SK-N-SH treated with all-trans-retinoic acid at 6 μM for 48 hours (cell line): Measurements from ENCODE around the gene OR52A5.

Experiments used
- ATAC-seq: fragments of 200-7000 bp; cut with Tn5 transposase; 3 replicates; pipeline ENCODE4 v1.9.1; 2020; ENCODE audit warnings: mild to moderate bottlenecking, moderate library complexity
- ARNTL ChIP-seq: fragments of 450-650 bp; formaldehyde crosslinking; IDR thresholded peaks from 2 replicates; pipeline ENCODE4 v1.5.0; 2020; ENCODE audit warnings: low read depth, mild to moderate bottlenecking, moderate library complexity, borderline replicate concordance
- BACH2 ChIP-seq: fragments of 250-450 bp; sonication (Bioruptor Pico); IDR thresholded peaks from 2 replicates; pipeline ENCODE4 v1.9.0; 2021; ENCODE audit warnings: mild to moderate bottlenecking, borderline replicate concordance
- CSDC2 ChIP-seq: fragments of 250-450 bp; sonication (Bioruptor Pico); IDR thresholded peaks from 2 replicates; pipeline ENCODE4 v1.5.0; 2020; ENCODE audit warnings: mild to moderate bottlenecking, moderate library complexity
- GLIS3 ChIP-seq: fragments of 250-450 bp; sonication (Bioruptor Pico); IDR thresholded peaks from 2 replicates; pipeline ENCODE4 v1.5.0; 2020; ENCODE audit warnings: mild to moderate bottlenecking, moderate library complexity
- OSR1 ChIP-seq: fragments of 250-450 bp; sonication (Bioruptor Pico); IDR thresholded peaks from 2 replicates; pipeline ENCODE4 v1.8.0; 2022; ENCODE audit warnings: moderate library complexity, mild to moderate bottlenecking, inconsistent platforms
- RARB ChIP-seq: fragments of 250-450 bp; sonication (Bioruptor Pico); IDR thresholded peaks from 2 replicates; pipeline ENCODE4 v1.8.0; 2021; ENCODE audit warnings: mild to moderate bottlenecking, moderate library complexity
- SNAI2 ChIP-seq: fragments of 250-450 bp; sonication (Bioruptor Pico); IDR thresholded peaks from 2 replicates; pipeline ENCODE4 v1.5.0; 2020; ENCODE audit warnings: mild to moderate bottlenecking, moderate library complexity
- TCF4 ChIP-seq: fragments of 250-450 bp; sonication (Bioruptor Pico); IDR thresholded peaks from 2 replicates; pipeline ENCODE4 v1.8.0; 2021; ENCODE audit warnings: mild to moderate bottlenecking, moderate library complexity, borderline replicate concordance
- TOX ChIP-seq: fragments of 250-450 bp; sonication (Bioruptor Pico); IDR thresholded peaks from 2 replicates; pipeline ENCODE4 v1.8.0; 2021; ENCODE audit warnings: mild to moderate bottlenecking, moderate library complexity, borderline replicate concordance
- ZC3H10 ChIP-seq: fragments of 250-450 bp; sonication (Bioruptor Pico); IDR thresholded peaks from 2 replicates; pipeline ENCODE4 v1.5.1; 2021; ENCODE audit warnings: mild to moderate bottlenecking, moderate library complexity
- ZFP3 ChIP-seq: fragments of 250-450 bp; sonication (Bioruptor Pico); IDR thresholded peaks from 2 replicates; pipeline ENCODE4 v1.5.0; 2020; ENCODE audit warnings: mild to moderate bottlenecking, moderate library complexity
- ZFP30 ChIP-seq: fragments of 450-650 bp; formaldehyde crosslinking; IDR thresholded peaks from 2 replicates; pipeline ENCODE4 v1.5.0; 2022; ENCODE audit warnings: mild to moderate bottlenecking, moderate library complexity
- ZNF565 ChIP-seq: fragments of 450-650 bp; formaldehyde crosslinking; conservative IDR thresholded peaks from 2 replicates; pipeline ENCODE4 v1.5.0; 2020; ENCODE audit warnings: low read depth, mild to moderate bottlenecking, moderate library complexity
- ZNF70 ChIP-seq: fragments of 450-650 bp; formaldehyde crosslinking; IDR thresholded peaks from 2 replicates; pipeline ENCODE4 v1.5.0; 2020; ENCODE audit warnings: mild to moderate bottlenecking, moderate library complexity
- ZNF8 ChIP-seq: fragments of 450-650 bp; formaldehyde crosslinking; IDR thresholded peaks from 2 replicates; pipeline ENCODE4 v1.5.0; 2020; ENCODE audit warnings: mild to moderate bottlenecking, moderate library complexity
- TF ChIP-seq, protein P1 (sequence below): fragments of 250-450 bp; sonication (Bioruptor Pico); IDR thresholded peaks from 2 replicates; pipeline ENCODE4 v1.5.1; 2021; ENCODE audit warnings: mild to moderate bottlenecking, moderate library complexity
- TF ChIP-seq, protein P2 (sequence below): fragments of 250-450 bp; sonication (Bioruptor Pico); IDR thresholded peaks from 2 replicates; pipeline ENCODE4 v1.8.0; 2020; ENCODE audit warnings: mild to moderate bottlenecking, moderate library complexity, borderline replicate concordance
- TF ChIP-seq, protein P3 (sequence below): fragments of 250-450 bp; sonication (Bioruptor Pico); IDR thresholded peaks from 2 replicates; pipeline ENCODE4 v1.5.0; 2020; ENCODE audit warnings: mild to moderate bottlenecking, moderate library complexity
- TF ChIP-seq, protein P4 (sequence below): fragments of 250-450 bp; sonication (Bioruptor Pico); IDR thresholded peaks from 2 replicates; pipeline ENCODE4 v1.8.0; 2021; ENCODE audit warnings: low read depth, mild to moderate bottlenecking, moderate library complexity, borderline replicate concordance
- TF ChIP-seq, protein P5 (sequence below): fragments of 250-450 bp; sonication (Bioruptor Pico); IDR thresholded peaks from 2 replicates; pipeline ENCODE4 v1.5.1; 2020; ENCODE audit warnings: low read depth, mild to moderate bottlenecking, moderate library complexity

Gene OR52A5

DNA sequence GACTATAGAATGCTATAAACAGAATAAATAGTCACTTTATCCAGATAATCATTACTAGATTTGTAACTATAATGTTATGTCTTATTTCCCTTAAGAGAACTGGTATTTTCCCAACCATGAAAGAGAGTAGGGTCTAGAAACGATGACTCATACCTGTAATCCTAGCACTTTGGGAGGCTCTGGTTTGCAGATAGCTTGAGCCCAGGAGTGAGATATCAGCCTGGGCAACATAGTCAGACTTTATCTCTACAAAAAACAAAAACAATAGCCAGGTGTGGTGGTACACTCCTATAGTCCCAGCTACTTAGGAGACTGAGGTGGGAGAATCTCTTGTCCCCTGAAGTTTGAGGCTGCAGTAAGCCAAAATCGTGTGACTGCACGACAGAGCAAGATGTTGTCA lies 30.9 kb downstream of the OR52A5 start:
- TF ChIP-seq RARB (CRISPR knock-in tag), result no peak
- TF ChIP-seq, protein P1, sequence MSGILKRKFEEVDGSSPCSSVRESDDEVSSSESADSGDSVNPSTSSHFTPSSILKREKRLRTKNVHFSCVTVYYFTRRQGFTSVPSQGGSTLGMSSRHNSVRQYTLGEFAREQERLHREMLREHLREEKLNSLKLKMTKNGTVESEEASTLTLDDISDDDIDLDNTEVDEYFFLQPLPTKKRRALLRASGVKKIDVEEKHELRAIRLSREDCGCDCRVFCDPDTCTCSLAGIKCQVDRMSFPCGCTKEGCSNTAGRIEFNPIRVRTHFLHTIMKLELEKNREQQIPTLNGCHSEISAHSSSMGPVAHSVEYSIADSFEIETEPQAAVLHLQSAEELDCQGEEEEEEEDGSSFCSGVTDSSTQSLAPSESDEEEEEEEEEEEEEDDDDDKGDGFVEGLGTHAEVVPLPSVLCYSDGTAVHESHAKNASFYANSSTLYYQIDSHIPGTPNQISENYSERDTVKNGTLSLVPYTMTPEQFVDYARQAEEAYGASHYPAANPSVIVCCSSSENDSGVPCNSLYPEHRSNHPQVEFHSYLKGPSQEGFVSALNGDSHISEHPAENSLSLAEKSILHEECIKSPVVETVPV (CRISPR knock-in tag), result no peak
- TF ChIP-seq ZFP3 (CRISPR knock-in tag), result no peak
- no peak for TF ChIP-seq ZNF8 (CRISPR knock-in tag)
- no peak for TF ChIP-seq TOX
- TF ChIP-seq GLIS3 (CRISPR knock-in tag), result no peak
- TF ChIP-seq OSR1 (CRISPR knock-in tag), result no peak
- TF ChIP-seq TCF4, result no peak
- no peak for TF ChIP-seq ZNF565 (CRISPR knock-in tag)
- TF ChIP-seq BACH2, result no peak
- TF ChIP-seq ZFP30 (CRISPR knock-in tag), result no peak
- TF ChIP-seq ZNF70, result no peak
- no peak for ATAC-seq

DNA sequence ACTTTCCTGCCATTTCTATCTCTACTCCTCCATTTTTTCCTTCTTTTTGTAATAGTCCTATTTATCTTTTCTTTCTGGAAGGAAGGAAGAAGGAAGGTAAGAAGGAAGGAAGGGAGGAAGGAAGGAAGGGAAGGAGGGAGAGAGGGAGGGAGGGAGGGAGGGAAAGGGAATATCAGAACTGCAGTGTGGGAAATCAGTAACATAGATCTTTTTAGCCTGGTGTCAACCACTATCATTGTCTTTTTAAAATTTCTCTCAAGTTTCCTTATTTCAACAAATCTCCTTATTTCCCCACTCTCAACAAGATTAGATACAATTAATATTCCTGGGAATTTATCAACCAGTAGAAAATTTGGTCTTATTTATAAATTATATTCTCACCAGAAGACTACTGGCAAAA lies 35.1 kb downstream of the OR52A5 start:
- no peak for TF ChIP-seq TOX
- TF ChIP-seq, protein P2, sequence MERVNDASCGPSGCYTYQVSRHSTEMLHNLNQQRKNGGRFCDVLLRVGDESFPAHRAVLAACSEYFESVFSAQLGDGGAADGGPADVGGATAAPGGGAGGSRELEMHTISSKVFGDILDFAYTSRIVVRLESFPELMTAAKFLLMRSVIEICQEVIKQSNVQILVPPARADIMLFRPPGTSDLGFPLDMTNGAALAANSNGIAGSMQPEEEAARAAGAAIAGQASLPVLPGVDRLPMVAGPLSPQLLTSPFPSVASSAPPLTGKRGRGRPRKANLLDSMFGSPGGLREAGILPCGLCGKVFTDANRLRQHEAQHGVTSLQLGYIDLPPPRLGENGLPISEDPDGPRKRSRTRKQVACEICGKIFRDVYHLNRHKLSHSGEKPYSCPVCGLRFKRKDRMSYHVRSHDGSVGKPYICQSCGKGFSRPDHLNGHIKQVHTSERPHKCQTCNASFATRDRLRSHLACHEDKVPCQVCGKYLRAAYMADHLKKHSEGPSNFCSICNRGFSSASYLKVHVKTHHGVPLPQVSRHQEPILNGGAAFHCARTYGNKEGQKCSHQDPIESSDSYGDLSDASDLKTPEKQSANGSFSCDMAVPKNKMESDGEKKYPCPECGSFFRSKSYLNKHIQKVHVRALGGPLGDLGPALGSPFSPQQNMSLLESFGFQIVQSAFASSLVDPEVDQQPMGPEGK, result no peak

DNA sequence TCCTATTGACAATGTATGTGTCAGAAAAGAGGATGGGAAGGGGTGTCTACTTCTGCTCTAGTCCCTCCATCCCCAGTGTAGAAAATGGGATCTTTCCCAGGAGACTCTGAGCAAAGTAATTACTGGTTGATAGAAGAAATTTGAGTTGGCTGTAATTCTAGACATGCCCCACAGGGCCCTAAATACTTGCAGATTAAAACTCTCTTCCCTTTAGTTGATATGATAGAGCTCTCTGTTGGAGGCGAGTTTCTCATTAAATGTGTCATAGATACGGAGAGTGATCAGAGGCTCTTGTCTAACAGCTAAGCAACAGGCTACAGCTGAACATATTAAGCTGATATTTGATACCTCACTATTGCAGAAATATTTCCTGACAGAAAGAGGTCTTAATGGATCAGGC lies 35.9 kb downstream of the OR52A5 start:
- TF ChIP-seq ZNF565 (CRISPR knock-in tag) (no peak), CSDC2 (CRISPR knock-in tag) (no peak), TCF4 (no peak), ZC3H10 (CRISPR knock-in tag) (no peak), BACH2 (no peak), ZNF8 (CRISPR knock-in tag) (no peak), OSR1 (CRISPR knock-in tag) (no peak), GLIS3 (CRISPR knock-in tag) (no peak), ARNTL (CRISPR knock-in tag) (no peak), ZFP3 (CRISPR knock-in tag) (no peak), SNAI2 (CRISPR knock-in tag) (no peak)
- TF ChIP-seq, protein P1 (CRISPR knock-in tag), result no peak
- TF ChIP-seq, protein P3, sequence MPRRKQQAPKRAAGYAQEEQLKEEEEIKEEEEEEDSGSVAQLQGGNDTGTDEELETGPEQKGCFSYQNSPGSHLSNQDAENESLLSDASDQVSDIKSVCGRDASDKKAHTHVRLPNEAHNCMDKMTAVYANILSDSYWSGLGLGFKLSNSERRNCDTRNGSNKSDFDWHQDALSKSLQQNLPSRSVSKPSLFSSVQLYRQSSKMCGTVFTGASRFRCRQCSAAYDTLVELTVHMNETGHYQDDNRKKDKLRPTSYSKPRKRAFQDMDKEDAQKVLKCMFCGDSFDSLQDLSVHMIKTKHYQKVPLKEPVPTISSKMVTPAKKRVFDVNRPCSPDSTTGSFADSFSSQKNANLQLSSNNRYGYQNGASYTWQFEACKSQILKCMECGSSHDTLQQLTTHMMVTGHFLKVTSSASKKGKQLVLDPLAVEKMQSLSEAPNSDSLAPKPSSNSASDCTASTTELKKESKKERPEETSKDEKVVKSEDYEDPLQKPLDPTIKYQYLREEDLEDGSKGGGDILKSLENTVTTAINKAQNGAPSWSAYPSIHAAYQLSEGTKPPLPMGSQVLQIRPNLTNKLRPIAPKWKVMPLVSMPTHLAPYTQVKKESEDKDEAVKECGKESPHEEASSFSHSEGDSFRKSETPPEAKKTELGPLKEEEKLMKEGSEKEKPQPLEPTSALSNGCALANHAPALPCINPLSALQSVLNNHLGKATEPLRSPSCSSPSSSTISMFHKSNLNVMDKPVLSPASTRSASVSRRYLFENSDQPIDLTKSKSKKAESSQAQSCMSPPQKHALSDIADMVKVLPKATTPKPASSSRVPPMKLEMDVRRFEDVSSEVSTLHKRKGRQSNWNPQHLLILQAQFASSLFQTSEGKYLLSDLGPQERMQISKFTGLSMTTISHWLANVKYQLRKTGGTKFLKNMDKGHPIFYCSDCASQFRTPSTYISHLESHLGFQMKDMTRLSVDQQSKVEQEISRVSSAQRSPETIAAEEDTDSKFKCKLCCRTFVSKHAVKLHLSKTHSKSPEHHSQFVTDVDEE (CRISPR knock-in tag), result no peak
- TF ChIP-seq, protein P4, sequence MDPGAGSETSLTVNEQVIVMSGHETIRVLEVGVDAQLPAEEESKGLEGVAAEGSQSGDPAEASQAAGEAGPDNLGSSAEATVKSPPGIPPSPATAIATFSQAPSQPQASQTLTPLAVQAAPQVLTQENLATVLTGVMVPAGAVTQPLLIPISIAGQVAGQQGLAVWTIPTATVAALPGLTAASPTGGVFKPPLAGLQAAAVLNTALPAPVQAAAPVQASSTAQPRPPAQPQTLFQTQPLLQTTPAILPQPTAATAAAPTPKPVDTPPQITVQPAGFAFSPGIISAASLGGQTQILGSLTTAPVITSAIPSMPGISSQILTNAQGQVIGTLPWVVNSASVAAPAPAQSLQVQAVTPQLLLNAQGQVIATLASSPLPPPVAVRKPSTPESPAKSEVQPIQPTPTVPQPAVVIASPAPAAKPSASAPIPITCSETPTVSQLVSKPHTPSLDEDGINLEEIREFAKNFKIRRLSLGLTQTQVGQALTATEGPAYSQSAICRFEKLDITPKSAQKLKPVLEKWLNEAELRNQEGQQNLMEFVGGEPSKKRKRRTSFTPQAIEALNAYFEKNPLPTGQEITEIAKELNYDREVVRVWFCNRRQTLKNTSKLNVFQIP (CRISPR knock-in tag), result no peak
- TF ChIP-seq, protein P5, sequence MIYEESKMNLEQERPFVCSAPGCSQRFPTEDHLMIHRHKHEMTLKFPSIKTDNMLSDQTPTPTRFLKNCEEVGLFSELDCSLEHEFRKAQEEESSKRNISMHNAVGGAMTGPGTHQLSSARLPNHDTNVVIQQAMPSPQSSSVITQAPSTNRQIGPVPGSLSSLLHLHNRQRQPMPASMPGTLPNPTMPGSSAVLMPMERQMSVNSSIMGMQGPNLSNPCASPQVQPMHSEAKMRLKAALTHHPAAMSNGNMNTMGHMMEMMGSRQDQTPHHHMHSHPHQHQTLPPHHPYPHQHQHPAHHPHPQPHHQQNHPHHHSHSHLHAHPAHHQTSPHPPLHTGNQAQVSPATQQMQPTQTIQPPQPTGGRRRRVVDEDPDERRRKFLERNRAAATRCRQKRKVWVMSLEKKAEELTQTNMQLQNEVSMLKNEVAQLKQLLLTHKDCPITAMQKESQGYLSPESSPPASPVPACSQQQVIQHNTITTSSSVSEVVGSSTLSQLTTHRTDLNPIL (CRISPR knock-in tag), result no peak
- ATAC-seq, result no peak

More for the DNA sequence above, 35.1 kb downstream of the OR52A5 start:
- no peak for ATAC-seq
